Upper lobe of left lung (tissue), 4 donors: ENCODE measurements around the gene PPM1B.

Experiments used
- POLR2AphosphoS5 ChIP-seq, 2 donors: sonication (generic); formaldehyde crosslinking; IDR thresholded peaks; one replicate each; pipeline ENCODE4 v1.5.1; 2017; ENCODE audit warnings: antibody characterized with exemption in 2 of 2
- TF ChIP-seq, protein P1 (sequence below), 6 experiments: fragments of 450-650 bp in 4 of 6; fragments of 200-600 bp in 2 of 6; sonication (generic) in 2 of 6; IDR thresholded peaks; one replicate each; pipeline ENCODE4 v1.5.1; 2016 to 2019; ENCODE audit warnings: antibody characterized with exemption in 6 of 6

DNA sequence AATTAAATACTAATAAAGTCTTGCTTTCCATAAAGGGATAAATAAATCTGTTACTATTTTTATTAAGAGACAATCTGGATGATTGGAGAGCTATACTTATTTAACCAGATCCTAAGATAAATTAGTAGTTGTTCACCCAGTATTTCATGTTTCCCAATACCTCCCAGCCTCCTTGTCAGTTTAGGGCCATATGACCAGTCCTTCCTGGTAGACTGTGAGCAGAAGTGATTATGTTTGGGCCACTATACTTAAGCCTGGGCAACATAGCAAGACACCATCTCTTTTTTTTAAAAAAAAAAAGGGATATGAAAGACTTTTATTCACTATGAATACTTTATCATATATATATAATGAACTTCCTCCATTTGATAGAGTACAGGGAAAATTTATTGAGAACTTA is 48.8 kb upstream of the PPM1B start:
- TF ChIP-seq, protein P1, sequence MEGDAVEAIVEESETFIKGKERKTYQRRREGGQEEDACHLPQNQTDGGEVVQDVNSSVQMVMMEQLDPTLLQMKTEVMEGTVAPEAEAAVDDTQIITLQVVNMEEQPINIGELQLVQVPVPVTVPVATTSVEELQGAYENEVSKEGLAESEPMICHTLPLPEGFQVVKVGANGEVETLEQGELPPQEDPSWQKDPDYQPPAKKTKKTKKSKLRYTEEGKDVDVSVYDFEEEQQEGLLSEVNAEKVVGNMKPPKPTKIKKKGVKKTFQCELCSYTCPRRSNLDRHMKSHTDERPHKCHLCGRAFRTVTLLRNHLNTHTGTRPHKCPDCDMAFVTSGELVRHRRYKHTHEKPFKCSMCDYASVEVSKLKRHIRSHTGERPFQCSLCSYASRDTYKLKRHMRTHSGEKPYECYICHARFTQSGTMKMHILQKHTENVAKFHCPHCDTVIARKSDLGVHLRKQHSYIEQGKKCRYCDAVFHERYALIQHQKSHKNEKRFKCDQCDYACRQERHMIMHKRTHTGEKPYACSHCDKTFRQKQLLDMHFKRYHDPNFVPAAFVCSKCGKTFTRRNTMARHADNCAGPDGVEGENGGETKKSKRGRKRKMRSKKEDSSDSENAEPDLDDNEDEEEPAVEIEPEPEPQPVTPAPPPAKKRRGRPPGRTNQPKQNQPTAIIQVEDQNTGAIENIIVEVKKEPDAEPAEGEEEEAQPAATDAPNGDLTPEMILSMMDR (IDR thresholded peaks at IDR 0.05): no peak
- no peak for TF ChIP-seq POLR2AphosphoS5 (IDR thresholded peaks at IDR 0.05)
